GM19372 (cell line): ENCODE measurements around the gene FBH1.

Source experiments
- ATAC-seq: cut with Tn5 transposase; IDR thresholded peaks from one replicate; pipeline ENCODE4 v1.9.1; 2021; ENCODE audit warnings: mild to moderate bottlenecking, low read depth, moderate library complexity; ENCODE audit not compliant: unreplicated experiment

The FBH1 gene

GRCh38 chr10:5971886-5972285 is 81.8 kb downstream of the FBH1 start:
- ATAC-seq: no peak

GRCh38 chr10:5973069-5973468 is 83.0 kb downstream of the FBH1 start:
- ATAC-seq: no peak

- ATAC-seq: peak; percentile 34
Measured at GRCh38 chr10:5975641-5976473, 85.8 kb downstream of the FBH1 start.

- ATAC-seq: peak; percentile 24
Measured at GRCh38 chr10:5976512-5977470, 86.7 kb downstream of the FBH1 start.

- peak; percentile 61 for ATAC-seq
Measured at GRCh38 chr10:5977471-5978229, 87.6 kb downstream of the FBH1 start, which contains the start of gene IL15RA. TSS of gene IL15RA (minus strand) at chr10:5977543. CDS start at chr10:5977492, 51 bp downstream.

- no peak for ATAC-seq
Measured at GRCh38 chr10:5978230-5978489, 88.1 kb downstream of the FBH1 start.

- ATAC-seq: no peak
Measured at GRCh38 chr10:5981529-5981928, 91.5 kb downstream of the FBH1 start.

- no peak for ATAC-seq
Measured at GRCh38 chr10:5983774-5984173, 93.7 kb downstream of the FBH1 start.

GRCh38 chr10:5985029-5985428 is 95.0 kb downstream of the FBH1 start:
- ATAC-seq: no peak
